SKM-1 treated with dmso at 0.1 percent for 144 hours (cell line): ENCODE data around the gene GTPBP2.
A peak's percentile ranks its signal among the peaks of the same experiment; 100 is the strongest.
"Not testable (repeated sequence)": the region's sequence is repeated elsewhere in the genome, so short reads cannot be mapped to it uniquely, and the experiment has no call there.

ENCODE experiments used
- DNase-seq: peaks from one replicate; lab custom pipeline; 2025; ENCODE audit not compliant: unreplicated experiment; lab: John Stamatoyannopoulos, UW

Gene GTPBP2

DNA sequence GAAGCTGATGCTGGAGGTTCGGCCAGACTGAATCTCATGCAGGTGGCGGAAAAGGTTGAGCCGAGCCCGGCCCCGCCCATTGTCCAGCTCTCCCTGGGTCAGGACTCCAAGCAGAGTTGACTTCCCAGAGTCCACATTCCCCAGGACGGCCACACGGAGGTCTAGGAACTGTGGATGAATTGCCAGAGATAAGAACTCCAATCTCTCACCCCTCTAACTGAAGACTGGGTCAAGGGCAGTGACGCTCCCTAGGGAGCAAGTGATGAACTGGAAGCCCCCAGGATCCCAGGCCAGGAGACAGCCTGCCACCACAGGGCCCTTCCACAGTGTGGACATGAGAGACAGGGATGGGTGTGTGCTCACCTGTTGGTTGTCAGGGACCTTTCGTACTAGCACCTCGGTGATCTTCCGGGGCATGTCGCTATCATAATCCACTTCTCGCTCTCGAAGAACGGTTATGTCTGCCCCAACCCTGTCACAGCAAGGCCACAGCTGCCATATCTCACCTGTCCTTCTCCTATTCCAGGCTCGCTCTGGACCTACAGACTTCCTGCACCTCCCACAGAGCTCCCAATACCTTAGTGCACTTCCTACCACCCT, 3.6 kb downstream of the GTPBP2 start:
- no peak for DNase-seq

DNA sequence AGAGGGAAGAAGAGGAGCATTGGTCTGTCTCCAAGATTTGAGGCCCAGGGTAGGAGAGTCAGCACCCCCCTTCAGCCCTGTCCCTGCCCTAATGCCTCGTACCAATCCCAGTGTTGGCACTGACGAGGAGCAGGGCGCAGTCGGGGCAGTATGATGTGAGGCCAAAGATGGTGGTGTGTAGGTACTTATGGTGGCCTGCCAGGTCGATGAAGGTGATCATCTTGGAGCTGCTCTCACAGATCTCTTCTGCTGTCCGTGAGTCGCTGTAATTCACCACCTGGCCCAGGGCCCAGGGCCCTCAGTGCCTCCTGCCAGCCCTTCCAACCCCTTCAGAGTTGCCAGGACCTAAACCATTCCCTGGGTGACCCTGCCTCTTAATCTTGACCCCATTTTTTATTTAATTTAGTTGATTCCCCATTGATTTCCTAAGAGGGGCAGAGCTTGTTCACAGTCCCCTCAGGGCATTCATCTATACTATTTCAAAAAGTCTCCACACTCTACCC, 4.2 kb downstream of the GTPBP2 start:
- DNase-seq, result no peak

DNA sequence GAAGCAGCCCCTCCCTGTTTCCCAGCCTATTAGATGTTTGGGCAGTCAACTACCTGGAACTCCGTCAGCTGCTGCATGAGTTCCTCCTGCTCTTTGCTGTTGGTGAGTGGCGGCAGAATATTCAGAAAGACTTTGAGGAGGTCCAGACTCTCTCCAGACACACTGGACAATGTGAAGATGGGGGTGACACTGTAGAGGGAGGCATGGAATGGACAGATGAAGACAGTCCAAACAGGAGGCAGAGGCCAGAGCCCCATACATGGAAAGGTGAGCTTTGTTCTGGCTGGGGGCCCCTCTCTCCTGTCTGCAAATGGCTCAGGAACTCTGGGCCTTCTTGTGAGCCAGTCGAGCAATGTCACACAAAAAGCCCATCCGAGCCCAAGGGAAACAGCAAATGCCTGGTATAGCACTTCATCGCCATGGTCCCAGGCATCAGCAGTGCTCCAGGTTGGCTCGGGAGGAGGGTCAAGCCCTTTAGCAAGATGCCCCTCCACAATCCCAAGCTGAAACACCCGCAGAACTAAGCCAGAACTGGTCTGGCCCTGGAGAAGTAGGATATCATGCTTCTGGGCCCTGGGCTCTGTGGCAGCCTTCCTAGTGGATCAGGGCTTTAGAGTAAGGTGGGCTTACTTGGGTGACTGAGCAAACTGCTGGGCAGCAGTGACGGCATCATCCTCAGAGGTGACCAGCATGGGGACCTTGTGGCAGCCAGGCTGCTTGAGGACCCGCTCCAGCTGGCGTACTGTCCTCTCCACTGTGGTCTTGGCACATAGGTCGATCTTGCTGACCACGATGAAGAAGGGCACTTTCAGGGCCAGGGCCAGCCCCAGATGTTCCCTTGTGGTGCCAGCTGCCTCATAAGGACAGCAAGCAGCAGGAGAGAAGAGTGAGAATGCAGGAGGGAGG, 4.9 kb downstream of the GTPBP2 start:
- DNase-seq, result no peak

DNA sequence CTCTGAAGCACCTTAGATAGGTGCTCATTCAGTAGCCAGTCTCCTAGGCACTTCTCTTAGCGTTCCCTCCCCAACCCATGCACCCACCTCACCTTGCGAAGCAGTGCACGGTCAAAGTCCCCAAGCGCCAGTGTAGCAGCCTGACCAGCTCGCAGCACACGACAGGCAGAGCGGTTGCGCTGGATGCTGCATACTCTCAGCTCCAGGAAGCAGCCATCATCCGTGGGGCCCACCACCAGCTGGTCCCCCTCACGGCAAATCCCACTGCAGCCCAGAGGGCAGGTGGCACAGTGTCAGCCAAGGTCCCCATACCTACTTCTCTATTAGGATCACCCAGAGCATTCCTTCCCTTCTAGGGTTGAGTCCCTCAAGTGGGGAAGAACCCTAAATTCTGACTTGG, 6.5 kb downstream of the GTPBP2 start:
- DNase-seq, result no peak

DNA sequence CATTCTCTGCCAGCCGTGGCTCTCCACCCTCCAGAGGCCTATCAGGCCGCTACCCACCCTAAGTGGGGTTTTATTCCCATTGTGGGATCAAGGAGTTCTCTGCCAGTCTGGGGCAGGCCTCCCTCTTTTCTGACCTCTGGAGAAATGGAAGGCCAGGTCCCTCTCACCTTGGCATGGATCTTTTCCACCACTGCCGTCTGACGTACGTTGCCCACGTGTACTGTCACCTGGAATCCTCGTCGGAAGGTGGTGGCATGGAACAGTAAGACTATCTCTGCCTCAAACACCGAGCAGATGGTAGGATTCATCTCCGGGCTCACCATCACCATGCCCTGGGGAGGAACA, 7.3 kb downstream of the GTPBP2 start:
- DNase-seq, result no peak

DNA sequence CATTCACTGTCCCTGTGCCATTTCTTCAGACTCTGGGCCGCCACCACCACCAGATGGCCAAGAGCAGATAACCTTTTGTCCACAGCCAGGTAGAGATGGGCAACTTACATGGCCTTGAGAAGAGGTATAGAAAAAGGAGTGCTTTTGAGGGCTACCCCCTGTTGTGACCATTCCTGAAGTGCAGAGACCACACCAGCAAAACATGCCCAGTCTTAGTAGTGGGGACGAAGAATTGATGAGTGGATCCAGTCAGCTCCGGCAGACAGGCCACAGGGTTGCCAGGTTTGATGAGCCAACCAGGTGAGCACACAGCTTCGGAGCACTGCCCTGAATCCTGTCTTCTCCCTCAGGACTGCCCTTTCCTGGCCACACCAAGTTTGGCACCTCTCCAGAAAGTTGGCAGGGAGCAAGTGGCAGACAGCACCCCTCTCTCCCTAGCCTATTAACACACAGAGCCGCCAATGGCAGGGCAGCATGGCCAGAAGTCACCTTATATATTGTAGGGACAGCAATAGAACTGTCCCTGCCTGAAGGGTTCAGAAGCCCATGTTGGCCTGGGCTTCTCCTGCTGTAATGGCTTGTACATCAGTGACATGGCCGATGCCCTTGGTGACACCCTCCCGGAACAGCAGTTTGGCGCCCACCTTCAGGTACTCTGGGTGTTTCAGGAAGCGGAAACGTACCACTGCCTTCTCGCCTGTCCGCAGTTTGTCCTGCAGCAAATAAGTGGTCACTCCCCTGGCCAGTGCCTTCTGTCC, 7.8 kb downstream of the GTPBP2 start:
- no peak for DNase-seq

DNA sequence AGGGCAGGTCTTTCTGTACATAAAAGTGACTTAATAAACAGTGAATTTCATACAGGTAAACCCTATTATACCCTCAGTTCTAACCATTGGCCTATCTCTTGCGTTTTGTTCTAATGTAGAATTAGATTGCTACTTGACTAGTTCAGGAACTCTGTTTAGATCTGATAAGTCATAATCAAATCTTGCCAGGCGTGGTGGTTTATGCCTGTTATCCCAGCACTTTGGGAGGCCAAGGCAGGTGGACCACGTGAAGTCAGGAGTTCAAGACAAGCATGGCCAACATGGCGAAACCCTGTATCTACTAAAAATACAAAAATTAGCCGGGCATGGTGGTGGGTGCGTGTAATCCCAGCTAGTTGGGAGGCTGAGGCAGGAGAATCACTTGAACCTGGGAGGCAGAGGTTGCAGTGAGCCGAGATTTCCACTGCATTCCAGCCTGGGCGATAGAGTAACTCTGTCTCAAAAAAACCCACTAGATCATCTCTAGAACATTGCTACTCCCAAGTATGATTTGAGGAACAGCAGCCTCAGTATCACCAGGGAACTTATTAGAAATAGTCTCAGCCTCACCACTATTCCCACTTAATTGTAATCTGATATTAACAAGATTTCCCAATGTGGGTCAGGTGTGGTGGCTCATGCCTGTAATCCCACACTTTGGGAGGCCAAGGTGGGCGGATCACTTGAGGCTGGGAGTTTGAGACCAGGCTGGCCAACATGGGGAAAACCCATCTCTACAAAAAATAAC, 12.2 kb downstream of the GTPBP2 start:
- no peak for DNase-seq

DNA sequence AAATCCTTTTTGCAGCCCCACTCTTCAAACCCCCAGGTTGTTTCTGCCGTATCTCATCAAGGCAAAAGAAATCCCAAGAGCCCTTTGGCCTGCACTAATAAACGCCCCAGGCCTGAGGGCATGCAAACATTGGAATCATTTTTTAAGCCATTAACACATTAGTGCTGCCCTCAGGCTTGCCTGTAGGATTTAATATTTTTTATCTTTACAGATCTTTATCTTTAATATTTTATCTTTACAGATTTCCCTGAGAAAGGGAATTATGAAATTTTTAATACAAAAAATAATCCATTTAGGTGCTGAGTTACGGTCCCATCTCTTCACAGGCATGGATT, 14.7 kb downstream of the GTPBP2 start:
- DNase-seq, result no peak

DNA sequence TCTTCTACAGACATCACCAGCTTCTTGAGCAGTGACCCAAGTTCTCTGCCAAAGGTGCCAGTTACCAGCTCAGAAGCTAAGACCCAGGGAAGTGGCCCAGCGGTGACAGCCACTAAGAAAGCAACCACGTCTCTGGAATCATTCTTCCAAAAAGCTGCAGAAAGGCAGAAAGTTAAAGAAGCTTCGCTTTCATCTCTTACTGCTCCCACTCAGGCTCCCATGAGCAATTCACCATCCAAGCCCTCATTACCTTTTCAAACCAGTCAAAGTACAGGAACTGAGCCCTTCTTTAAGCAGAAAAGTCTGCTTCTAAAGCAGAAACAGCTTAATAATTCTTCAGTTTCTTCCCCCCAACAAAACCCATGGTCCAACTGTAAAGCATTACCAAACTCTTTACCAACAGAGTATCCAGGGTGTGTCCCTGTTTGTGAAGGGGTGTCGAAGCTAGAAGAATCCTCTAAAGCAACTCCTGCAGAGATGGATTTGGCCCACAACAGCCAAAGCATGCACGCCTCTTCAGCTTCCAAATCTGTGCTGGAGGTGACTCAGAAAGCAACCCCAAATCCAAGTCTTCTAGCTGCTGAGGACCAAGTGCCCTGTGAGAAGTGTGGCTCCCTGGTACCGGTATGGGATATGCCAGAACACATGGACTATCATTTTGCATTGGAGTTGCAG, 15.2 kb downstream of the GTPBP2 start:
- no peak for DNase-seq

DNA sequence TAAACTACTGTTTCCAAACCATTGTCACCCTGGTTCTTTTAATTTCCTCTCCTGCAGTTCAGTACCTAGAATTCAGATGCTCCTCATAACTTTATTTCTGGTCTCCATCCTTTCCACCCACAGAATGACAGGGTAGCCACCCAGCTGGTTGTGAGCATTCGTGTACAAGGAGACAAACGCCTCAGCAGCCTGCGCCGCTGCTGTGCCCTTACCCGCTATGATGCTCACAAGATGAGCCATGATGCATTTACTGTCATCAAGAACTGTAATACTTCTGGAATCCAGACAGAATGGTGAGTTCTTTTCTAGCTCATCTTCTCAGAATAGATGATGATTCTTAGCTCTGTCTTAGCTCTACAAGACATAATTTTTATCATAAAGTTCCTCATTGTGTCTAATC, 18.6 kb downstream of the GTPBP2 start:
- no peak for DNase-seq

DNA sequence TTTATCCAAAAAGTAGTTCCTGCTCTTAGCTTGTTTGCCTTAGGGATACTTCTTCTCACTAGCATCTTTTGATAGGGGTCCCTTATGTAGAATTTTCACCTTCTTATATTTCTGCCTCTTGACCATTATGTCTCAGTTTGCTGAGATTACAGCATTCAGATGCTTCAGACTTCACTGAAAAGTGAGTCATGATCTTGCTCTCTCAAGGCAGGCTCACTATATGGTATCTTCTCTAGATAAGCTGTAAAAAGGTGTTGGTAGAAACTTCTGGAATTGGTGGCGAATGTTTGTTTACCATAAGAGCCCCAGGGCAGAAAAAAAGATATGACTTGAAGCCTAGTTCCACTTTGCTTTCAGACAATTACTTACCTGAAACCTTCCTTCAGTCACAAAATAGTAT, 19.7 kb downstream of the GTPBP2 start:
- no peak for DNase-seq

DNA sequence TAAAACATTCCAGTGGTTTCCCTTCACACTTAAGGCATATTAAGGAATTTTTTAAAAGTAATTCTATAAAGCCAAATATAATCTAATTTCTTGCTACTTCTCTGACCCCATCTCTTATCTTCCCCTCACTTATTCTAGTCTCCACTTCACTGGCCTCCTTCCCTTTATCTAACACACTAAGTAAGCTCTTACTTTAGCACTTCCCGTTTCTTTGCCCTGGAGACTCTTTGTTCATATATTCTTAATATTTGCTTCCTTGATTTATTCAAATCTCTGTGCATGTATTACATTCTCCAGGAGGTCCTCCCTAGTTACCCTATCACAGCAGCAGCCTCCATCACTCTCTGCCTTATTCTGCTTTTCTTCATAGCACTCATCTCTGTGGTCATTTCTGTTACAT, 20.3 kb downstream of the GTPBP2 start:
- peak; percentile 24 for DNase-seq

DNA sequence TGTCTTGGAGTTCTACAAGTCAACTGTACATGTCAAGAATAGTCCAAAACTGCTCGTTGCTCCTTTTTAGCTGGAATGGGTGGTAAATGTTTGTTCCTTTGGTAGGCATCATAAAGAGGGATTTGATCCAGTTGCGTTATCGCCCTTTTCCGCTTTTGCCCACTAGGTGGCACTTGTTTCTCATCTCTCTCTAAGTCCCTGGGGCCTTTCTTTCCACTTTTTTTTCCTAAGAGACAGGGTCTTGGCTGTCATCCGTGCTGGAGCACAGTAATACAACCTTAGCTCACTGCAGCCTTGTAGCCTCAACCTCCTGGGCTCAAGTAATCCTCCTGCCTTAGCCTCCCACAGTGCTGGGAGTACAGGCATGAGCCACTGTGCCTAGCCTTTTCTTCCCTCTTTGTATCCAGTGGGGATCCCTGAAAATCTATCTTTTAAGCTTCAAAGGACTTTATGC, 20.7 kb downstream of the GTPBP2 start:
- peak; percentile 46 for DNase-seq

DNA sequence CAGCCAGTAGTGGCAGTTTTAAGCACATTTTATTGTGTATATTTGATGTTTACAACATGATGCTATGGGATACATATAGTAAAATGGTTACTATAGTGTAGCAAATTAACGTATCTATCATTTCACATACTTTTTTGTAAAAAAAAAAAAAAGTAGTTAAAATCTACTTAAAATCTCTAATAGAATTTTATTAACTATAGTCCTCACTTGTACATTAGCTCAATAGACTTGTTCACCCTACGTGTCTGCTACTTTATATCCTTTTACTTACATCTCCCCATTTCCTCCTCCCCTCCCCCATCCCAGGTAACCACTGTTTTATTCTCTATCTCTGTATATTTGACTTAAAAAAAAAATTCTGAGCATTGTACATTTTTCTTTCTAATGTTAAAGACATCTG, 23.0 kb downstream of the GTPBP2 start:
- DNase-seq, result no peak

DNA sequence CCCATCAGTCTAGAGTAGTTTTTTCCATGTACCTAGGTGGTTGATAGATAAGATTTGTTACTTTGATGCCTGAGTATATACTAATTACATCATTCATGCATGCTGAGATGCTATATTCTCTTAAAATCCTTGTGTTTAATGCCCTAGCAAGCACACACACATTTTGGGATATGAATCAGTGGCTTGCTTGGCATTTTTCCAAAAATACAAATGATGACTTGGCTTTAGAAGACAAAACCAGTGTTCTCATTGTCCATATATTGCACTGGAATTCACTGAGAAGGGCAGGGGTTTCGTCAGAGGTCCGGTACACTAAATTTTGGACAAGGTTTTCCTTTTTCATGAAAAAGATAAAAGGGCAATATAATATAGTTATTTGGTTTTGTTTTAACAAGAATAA, 24.9 kb downstream of the GTPBP2 start:
- no peak for DNase-seq

DNA sequence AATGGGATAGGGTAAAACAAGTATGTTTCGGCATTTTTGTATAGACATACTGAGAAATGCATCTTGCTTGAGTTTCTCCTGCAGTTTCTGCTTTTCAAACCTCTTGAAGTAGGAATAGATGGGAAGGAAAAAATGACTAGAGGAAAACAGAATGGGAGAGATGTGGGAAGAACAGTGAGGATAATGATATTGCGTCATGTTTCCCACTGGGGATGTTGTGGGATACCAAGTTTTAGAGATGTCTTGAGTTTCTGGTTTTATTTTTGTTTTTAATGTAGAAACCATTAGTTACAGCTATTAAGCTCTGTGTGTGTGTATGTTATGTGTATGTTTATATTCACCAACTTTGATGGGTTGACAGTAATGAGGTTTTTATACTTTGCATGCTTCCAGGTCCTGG, 28.5 kb downstream of the GTPBP2 start:
- DNase-seq, result no peak

DNA sequence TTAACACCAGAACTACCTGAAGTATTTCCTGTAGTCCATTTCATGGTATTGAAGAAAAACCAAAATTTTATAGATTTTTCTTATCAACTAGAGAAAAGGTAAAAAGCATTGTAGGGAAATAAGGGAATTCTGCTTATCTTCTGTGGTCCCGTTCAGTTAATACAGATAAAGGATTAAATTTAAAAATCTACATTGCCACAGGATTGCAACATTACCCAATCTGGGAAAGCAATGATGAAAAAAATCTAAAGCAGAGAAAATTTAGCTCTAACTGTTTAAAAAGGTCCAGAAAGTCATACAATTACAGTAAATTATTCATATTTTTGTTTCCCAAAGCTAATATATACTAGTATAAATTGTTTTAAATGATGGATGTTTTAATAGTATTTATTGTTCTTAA, 35.1 kb downstream of the GTPBP2 start:
- no peak for DNase-seq

DNA sequence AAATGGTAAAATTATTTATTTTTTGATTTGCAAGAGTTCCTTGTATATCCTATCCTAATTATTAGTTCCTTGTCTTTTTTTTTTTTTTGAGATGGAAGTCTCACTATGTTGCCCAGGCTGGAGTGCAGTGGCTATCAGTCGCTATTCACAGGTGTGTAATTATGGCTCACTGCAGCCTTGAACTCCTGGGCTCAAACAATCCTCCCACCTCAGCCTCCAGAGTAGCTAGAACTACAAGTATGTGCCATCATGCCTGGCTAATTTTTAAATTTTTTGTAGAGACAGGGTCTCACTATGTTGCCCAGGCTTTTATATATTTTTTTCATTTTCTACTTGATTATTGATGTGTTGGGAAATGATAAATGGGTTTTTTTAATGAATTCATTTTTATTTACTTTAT, 39.5 kb downstream of the GTPBP2 start:
- DNase-seq, result not testable (repeated sequence)

DNA sequence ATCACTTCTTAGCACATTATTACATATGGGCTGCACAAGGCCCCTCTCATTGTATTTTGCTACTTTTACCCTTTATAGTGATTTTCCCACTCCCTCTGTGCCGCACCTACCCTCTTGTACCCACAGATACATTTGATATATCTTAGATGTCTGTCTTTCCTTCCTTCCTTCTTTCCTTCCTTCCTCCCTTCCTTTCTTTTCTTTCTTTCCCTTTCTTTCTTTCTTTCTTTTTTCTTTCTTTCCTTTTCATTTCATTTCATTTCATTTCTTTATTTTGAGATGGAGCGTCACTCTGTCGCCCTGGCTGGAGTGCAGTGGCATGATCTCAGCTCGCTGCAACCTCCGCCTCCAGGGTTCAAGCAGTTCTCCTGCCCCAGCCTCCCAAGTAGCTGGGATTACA, 40.9 kb downstream of the GTPBP2 start:
- DNase-seq, result no peak

DNA sequence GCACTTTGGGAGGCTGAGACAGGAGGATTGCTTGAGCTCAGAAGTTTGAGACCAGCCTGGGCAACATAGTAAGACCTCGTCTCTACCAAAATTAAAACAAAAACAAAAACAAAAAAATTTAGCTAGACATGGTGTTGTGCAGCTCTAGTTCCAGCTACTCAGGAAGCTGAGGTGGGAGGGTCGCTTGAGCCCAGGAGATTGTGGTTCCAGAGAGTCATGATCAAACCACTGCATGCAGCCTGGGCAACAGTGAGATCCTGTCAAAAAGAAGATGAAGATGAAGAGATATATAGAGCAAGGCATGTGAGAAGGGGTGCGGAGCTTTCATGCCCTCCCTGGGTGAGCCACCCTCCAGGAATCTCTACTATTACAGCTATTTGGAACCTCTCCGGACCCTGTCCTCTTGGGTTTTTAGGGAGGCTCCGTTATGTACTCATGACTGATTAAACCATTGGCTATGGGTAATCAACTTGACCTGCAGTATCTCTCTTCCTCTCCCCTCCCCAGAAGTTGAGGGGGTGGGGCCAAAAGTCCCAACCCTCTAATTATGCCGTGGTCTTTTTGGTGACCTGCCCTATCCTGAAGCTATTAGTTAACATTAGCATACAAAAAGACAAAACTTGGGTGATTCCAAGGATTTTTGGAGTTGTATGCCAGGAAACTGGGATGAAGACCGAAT, 44.0 kb downstream of the GTPBP2 start:
- DNase-seq, result no peak
